HG03175 (cell line): ENCODE data around the gene FUOM.
"Not testable (repeated sequence)": the region's sequence is repeated elsewhere in the genome, so short reads cannot be mapped to it uniquely, and the experiment has no call there.

ENCODE experiments used
- ATAC-seq: cut with Tn5 transposase; IDR thresholded peaks from one replicate; pipeline ENCODE4 v1.9.1; 2021; ENCODE audit warnings: mild to moderate bottlenecking, moderate library complexity; ENCODE audit not compliant: unreplicated experiment

FUOM gene

GRCh38 chr10:133335246-133336117 lies 22.3 kb downstream of the FUOM start:
- no peak for ATAC-seq

- ATAC-seq = no peak
Measured at GRCh38 chr10:133334503-133335245, 23.1 kb downstream of the FUOM start.

GRCh38 chr10:133332936-133333699 lies 24.7 kb downstream of the FUOM start:
- ATAC-seq = no peak

- peak; percentile 83 for ATAC-seq
Measured at GRCh38 chr10:133329491-133330202, 28.2 kb downstream of the FUOM start.

GRCh38 chr10:133328358-133329343 lies 29.2 kb downstream of the FUOM start:
- ATAC-seq = no peak

GRCh38 chr10:133327651-133328357 lies 30.0 kb downstream of the FUOM start:
- no peak for ATAC-seq

- ATAC-seq = no peak
Measured at GRCh38 chr10:133326745-133327650, 30.8 kb downstream of the FUOM start.

- no peak for ATAC-seq
Measured at GRCh38 chr10:133326223-133326551, 31.6 kb downstream of the FUOM start.

- ATAC-seq = no peak
Measured at GRCh38 chr10:133325440-133326222, 32.2 kb downstream of the FUOM start.

- no peak for ATAC-seq
Measured at GRCh38 chr10:133324857-133325260, 33.0 kb downstream of the FUOM start.

GRCh38 chr10:133324198-133324792 lies 33.5 kb downstream of the FUOM start:
- ATAC-seq = no peak

GRCh38 chr10:133322064-133322709 lies 35.6 kb downstream of the FUOM start:
- not testable (repeated sequence) for ATAC-seq

- not testable (repeated sequence) for ATAC-seq
Measured at GRCh38 chr10:133320852-133321422, 36.9 kb downstream of the FUOM start.

- ATAC-seq = peak; percentile 82
Measured at GRCh38 chr10:133318494-133319127, 39.2 kb downstream of the FUOM start.

- no peak for ATAC-seq
Measured at GRCh38 chr10:133316732-133317131, 41.1 kb downstream of the FUOM start.
